Activated CD4-positive, alpha-beta memory T cell treated with anti-CD3 and anti-CD28 coated beads for 36 hours (primary cell): ENCODE measurements around the gene ENDOD1. TPM values are rescaled to one million over a fixed set of nuclear protein-coding genes. Genes with fewer than 3 reads are reported as not detected.

Experiments used
- CTCF ChIA-PET: fragments of 350-600 bp; sonication (Branson Sonifier 250); formaldehyde crosslinking; loops from one replicate; lab custom pipeline; 2021; ENCODE audit warnings: antibody characterized with exemption, inconsistent platforms; lab: Charles Lee
- POLR2A ChIA-PET: fragments of 350-600 bp; sonication (Branson Sonifier 250); formaldehyde crosslinking; loops from one replicate; lab custom pipeline; 2021; ENCODE audit warnings: antibody characterized with exemption; lab: Charles Lee
- DNase-seq: peaks from one replicate; pipeline ENCODE4 v3.0.0-alpha.2; 2020
- H3K27ac Mint-ChIP-seq: one replicate; pipeline ENCODE4 v1.8.0; 2021; ENCODE audit warnings: mixed read lengths
- H3K27me3 Mint-ChIP-seq: one replicate; pipeline ENCODE4 v1.8.0; 2021; ENCODE audit warnings: mixed read lengths
- H3K36me3 Mint-ChIP-seq: one replicate; pipeline ENCODE4 v1.8.0; 2021; ENCODE audit warnings: mixed read lengths
- H3K4me1 Mint-ChIP-seq: one replicate; pipeline ENCODE4 v1.8.0; 2021; ENCODE audit warnings: low read depth, mixed read lengths
- H3K4me3 Mint-ChIP-seq: one replicate; pipeline ENCODE4 v1.8.0; 2021; ENCODE audit warnings: mild to moderate bottlenecking, mixed read lengths
- H3K9me3 Mint-ChIP-seq: one replicate; pipeline ENCODE4 v1.8.0; 2021; ENCODE audit warnings: mixed read lengths
- intact Hi-C: fragments of 100-400 bp; cut with micrococcal nuclease; formaldehyde crosslinking; loops from one replicate; pipeline ENCODE4 v1.15.1; 2023
- total RNA-seq, 2 experiments: library from RNA; stranded (reverse); gene quantifications; one replicate each; pipeline ENCODE4 v1.2.3, GENCODE V29; 2021

The ENDOD1 gene
- total RNA-seq, 2 experiments from 2014 or later = 25.9 TPM

DNA sequence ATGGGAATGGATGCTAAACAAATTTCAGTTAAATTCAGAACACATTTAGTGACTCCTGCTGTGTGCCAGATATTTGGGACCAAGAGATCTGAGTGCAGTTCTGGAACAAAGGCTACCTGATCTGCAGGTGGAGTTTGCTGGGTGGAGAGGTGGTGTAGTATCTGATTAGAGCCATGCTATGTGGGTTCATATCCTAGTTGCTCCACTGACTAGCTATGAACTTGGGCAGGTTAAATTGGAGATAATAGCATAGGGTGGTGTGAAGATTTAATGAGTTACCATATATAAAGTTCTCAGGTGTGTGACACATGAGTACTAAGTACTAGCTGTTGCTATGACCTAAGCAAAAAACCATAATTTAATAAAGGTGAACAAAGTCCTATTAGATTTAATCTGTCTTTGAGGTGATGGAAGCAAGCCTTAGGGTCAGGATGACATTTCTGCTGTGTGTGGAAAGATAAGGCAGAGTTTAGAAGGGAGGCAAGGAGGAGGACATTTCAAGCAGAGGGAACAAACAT is 2.1 kb downstream of the ENDOD1 start:
- no peak overlapping the region for H3K27ac Mint-ChIP-seq
- no peaks in the 10 kb centered on the region for H3K27me3 Mint-ChIP-seq
- H3K36me3 Mint-ChIP-seq = peaks cover 10% of the 10 kb centered on the region
- H3K4me3 Mint-ChIP-seq = peak overlapping the region; percentile 87
- no peak for DNase-seq
- intact Hi-C loops = loop anchor here (2.0 to 5.0 kb wide), 2 partner anchors 119 to 466 kb away; partner anchors contain the start of genes CWC15 and KDM4D
- POLR2A ChIA-PET = interaction anchor here (1.2 kb wide), 1 partner anchor 118 kb away, joined by 3 read pairs; the partner anchor contains the start of genes CWC15 and KDM4D
- peaks cover 71% of the 10 kb centered on the region for H3K4me1 Mint-ChIP-seq
- H3K9me3 Mint-ChIP-seq = no peaks in the 10 kb centered on the region
- CTCF ChIA-PET = interaction anchor here (0.7 to 12.1 kb wide), 7 partner anchors 12 to 140 kb away, joined by 3 to 220 read pairs (median 4); partner anchors contain the start of genes CWC15 and SRSF8

DNA sequence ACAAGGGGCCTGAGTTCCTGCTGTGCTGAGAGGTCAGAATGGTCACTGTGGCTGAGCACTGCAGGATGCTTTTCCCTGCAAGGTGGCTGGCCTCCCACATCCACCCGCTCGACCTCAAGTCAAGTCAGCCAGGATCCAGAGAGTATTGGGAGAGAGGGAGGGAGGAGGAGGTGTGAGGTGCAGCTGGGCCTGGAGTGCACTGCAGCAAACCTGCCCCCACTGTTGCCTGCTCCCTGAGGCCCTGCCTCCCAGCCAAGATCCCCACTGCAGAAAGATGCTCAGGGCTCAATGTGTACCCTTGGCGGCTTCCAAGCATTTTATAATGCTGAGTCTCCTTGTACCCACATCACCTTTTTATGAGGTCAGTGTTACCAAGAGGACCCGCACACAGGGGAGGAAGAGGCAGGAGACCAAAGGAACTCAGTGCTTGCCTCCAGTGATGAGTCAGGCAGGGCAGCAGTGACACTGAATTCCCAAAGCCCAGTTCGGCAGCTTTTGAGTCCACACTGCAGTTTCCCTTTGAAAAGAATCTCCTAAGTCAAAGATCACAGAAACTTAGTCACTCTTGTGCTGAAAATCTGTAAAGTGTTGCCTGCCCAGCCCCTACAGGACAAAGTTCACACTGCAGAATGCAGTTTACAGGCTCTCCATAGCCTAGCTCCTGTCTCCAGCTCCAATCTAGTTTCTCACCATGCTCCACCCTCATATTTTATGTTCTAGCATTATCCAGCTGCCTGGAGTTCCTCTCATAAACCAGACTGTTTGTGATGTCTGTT is 3.1 kb downstream of the ENDOD1 start:
- Mint-ChIP-seq H3K9me3 (no peaks in the 10 kb centered on the region), H3K27me3 (no peaks in the 10 kb centered on the region), H3K36me3 (peaks cover 17% of the 10 kb centered on the region), H3K4me1 (peaks cover 80% of the 10 kb centered on the region), H3K4me3 (peak overlapping the region; percentile 24), H3K27ac (peak overlapping the region; percentile 66)
- intact Hi-C loops = loop anchor here (1.0 to 5.0 kb wide), 2 partner anchors 23 to 465 kb away; no protein-coding TSS in a partner anchor
- DNase-seq = peak; percentile 71
- ChIA-PET POLR2A (interaction anchor here (0.6 to 2.1 kb wide), 8 partner anchors 8 to 696 kb away, joined by 3 to 8 read pairs (median 4); partner anchors contain the start of genes CWC15, KDM4D and SRSF8), CTCF (interaction anchor here (0.7 to 12.1 kb wide), 16 partner anchors 8 to 137 kb away, joined by 3 to 220 read pairs (median 5); partner anchors contain the start of gene SRSF8)

DNA sequence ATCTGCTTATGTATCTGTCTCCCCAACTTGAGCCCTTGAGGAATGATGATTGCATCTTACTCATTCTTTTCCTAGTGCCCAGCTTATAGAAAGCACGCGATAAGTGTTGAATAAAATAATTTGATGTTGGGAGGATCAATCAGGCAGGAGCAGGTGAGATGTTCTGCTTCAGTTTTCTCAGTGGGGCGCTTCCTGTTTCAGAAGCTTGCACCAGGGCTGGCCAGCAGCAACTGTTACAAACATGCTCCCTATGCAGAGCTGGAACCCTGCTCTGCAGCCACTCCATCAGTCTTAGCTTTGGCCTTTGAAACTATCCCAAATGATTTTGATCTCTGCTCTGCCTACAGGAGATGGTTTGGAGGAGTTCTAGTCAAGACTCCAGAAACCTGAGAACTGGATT is 3.9 kb downstream of the ENDOD1 start:
- POLR2A ChIA-PET = interaction anchor here (0.6 to 2.1 kb wide), 6 partner anchors 9 to 470 kb away, joined by 3 to 8 read pairs (median 4); partner anchors contain the start of gene SRSF8
- no peak for DNase-seq
- peaks cover 19% of the 10 kb centered on the region for H3K36me3 Mint-ChIP-seq
- H3K4me3 Mint-ChIP-seq = no peak overlapping the region
- H3K27me3 Mint-ChIP-seq = no peaks in the 10 kb centered on the region
- peaks cover 76% of the 10 kb centered on the region for H3K4me1 Mint-ChIP-seq
- no peaks in the 10 kb centered on the region for H3K9me3 Mint-ChIP-seq
- intact Hi-C loops = loop anchor here (1.0 to 5.0 kb wide), 2 partner anchors 24 to 464 kb away; no protein-coding TSS in a partner anchor
- H3K27ac Mint-ChIP-seq = peak overlapping the region; percentile 66
- CTCF ChIA-PET = interaction anchor here (1.0 to 12.1 kb wide), 13 partner anchors 9 to 117 kb away, joined by 3 to 220 read pairs (median 8); partner anchors contain the start of gene SRSF8

DNA sequence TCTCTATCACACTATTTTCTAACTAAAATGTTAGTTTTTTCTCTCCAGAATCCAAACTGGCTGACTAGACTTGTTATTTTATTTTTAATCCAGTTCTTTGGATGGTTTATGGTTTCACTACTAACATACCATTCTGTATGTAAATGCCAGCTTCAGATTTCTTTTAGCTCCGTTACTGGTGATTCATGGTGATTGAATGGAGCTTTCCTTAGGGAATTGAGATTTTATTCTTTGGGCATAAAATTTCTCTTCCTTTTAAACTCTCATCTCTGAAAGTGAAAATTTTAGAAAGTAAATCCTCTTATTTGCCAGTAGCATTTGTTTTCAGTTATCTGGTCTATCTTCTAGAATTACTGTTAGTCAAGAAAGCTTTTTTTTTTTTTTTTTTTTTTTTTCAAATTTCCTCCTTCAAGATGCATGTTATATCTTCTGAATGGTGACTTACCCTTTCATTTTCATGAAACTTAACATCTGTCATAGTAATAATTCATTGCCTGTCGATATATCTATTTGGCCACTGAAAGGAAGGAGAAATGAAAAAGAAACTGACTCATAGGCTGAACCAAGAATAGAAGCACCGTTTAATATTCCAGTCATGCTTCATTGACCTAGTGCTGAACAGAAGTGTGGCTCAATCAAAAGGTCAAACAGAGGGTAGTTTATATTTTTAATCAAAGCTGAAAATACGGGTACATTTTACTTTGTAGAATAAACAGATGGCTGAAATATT is 6.4 kb downstream of the ENDOD1 start:
- ChIA-PET POLR2A (interaction anchor here (0.6 to 0.7 kb wide), 2 partner anchors 135 to 857 kb away, joined by 3 to 4 read pairs; no protein-coding TSS in a partner anchor), CTCF (interaction anchor here (0.8 to 12.1 kb wide), 4 partner anchors 14 to 610 kb away, joined by 3 to 220 read pairs (median 5); partner anchors contain the start of gene SRSF8)
- H3K27ac Mint-ChIP-seq = no peak overlapping the region
- H3K4me1 Mint-ChIP-seq = peaks cover 62% of the 10 kb centered on the region
- H3K27me3 Mint-ChIP-seq = no peaks in the 10 kb centered on the region
- intact Hi-C loops = loop anchor here (1.0 kb wide), 1 partner anchor 12 kb away; no protein-coding TSS in a partner anchor
- H3K9me3 Mint-ChIP-seq = no peaks in the 10 kb centered on the region
- H3K36me3 Mint-ChIP-seq = peaks cover 23% of the 10 kb centered on the region
- DNase-seq = no peak
- H3K4me3 Mint-ChIP-seq = no peak overlapping the region

DNA sequence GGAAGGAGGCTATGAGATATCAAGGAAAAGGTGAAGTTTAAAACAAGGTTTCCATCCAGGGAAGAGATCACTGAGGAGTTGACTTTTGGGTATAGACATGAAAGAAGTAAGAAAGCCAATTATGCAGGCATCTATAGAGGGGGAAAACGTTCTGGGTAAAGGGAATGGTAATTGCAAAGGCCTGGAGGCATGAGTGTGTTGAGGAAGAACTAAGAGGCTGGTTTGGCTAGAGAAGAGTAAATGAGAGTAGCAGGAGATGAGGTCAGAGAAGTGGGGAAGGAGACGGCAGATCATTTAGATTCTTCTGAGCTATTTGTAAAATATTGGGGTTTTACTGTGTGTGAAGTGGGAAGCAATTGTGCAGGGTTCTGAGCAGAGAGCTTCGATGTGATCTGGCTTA is 7.6 kb downstream of the ENDOD1 start:
- no peak overlapping the region for H3K27ac Mint-ChIP-seq
- ChIA-PET POLR2A (no interaction called here), CTCF (interaction anchor here (12.1 kb wide), 1 partner anchor 27 kb away, joined by 220 read pairs; the partner anchor contains the start of gene SRSF8)
- peaks cover 26% of the 10 kb centered on the region for H3K36me3 Mint-ChIP-seq
- no peaks in the 10 kb centered on the region for H3K9me3 Mint-ChIP-seq
- H3K4me3 Mint-ChIP-seq = no peak overlapping the region
- peaks cover 50% of the 10 kb centered on the region for H3K4me1 Mint-ChIP-seq
- no peak for DNase-seq
- intact Hi-C loops = no loop called here
- no peaks in the 10 kb centered on the region for H3K27me3 Mint-ChIP-seq

DNA sequence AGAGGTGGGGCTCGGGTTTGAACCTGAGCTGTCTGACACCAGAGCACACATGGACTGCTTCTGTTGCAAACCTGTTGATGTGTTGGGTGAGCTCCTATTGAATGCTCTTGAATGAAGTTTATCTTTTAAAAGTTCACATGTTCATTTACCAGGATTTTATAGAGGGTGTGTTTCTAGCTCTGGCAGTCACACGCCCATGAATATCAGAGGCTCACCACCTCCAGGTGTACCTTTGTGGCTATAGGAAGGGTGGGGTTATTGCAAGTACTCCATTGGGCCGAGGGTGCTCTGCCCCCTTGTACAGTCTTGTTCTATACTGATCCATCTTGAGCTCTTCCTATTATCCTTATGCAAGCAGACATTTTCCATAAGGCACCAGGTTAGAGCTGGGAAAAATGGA is 9.2 kb downstream of the ENDOD1 start:
- intact Hi-C loops = no loop called here
- no peak overlapping the region for H3K4me3 Mint-ChIP-seq
- no peaks in the 10 kb centered on the region for H3K27me3 Mint-ChIP-seq
- H3K4me1 Mint-ChIP-seq = peaks cover 39% of the 10 kb centered on the region
- H3K27ac Mint-ChIP-seq = no peak overlapping the region
- H3K9me3 Mint-ChIP-seq = no peaks in the 10 kb centered on the region
- ChIA-PET CTCF (interaction anchor here (12.1 kb wide), 1 partner anchor 29 kb away, joined by 220 read pairs; the partner anchor contains the start of gene SRSF8), POLR2A (interaction anchor here (0.8 kb wide), 1 partner anchor 18 kb away, joined by 3 read pairs; no protein-coding TSS in a partner anchor)
- H3K36me3 Mint-ChIP-seq = peaks cover 23% of the 10 kb centered on the region
- no peak for DNase-seq

DNA sequence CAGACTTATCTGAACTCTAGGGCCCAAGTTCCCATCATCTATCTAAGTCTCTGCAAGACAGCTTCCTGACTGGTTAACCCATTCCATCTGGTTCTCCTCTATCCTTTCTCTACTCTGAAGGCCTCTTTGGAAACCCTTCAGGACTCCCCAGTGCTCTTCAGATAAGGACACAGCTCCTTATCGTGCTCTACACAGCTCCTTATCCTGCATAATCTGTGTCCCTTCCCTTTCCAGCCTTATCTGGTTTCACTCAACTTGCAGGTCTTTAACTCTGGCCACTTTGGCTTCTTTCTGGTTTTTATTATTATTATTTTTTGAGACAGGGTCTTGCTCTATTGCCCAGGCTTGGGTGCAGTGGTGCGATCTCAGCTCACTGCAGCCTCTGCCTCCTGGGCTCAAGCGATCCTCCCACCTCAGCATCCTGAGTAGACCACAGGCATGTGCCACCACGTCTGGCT is 10.6 kb downstream of the ENDOD1 start:
- CTCF ChIA-PET = interaction anchor here (1.4 kb wide), 1 partner anchor 31 kb away, joined by 5 read pairs; no protein-coding TSS in a partner anchor
- Mint-ChIP-seq H3K4me3 (no peak overlapping the region), H3K36me3 (peaks cover 23% of the 10 kb centered on the region), H3K9me3 (no peaks in the 10 kb centered on the region), H3K4me1 (peaks cover 28% of the 10 kb centered on the region), H3K27me3 (no peaks in the 10 kb centered on the region), H3K27ac (no peak overlapping the region)
- POLR2A ChIA-PET = no interaction called here
- intact Hi-C loops = no loop called here
- no peak for DNase-seq

DNA sequence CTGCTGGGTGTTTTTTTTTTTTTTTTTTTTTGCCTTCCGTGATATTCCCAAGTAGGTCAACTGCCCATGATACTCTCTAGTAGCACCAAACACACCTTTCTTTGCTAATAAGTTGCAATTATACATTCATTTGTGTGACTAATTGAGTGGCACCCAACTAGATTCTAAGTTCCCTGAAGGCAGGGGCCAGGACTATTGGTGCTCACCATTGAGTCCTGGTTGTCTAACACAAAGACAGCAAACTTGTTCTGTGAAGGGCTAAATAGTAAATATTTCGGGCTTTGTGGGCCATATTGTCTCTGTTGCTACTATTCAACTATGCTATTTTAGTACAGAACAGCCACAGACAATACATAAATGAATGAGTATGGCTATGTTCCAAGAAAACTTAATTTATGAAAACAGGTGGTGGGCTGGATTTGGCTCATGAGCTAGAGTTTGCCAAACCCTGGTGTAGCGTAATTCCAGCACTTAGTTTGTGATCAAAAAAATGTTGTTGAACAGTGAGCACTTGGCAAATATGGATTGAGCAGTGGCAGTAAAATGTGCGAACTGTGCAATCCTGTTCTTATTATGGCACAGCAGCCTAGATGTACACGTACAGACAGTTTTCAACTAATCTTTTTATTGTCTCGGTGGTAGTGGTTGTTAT is 11.3 kb downstream of the ENDOD1 start:
- no peak overlapping the region for H3K27ac Mint-ChIP-seq
- no peak overlapping the region for H3K4me3 Mint-ChIP-seq
- no peaks in the 10 kb centered on the region for H3K27me3 Mint-ChIP-seq
- no peaks in the 10 kb centered on the region for H3K9me3 Mint-ChIP-seq
- peaks cover 17% of the 10 kb centered on the region for H3K36me3 Mint-ChIP-seq
- POLR2A ChIA-PET = no interaction called here
- H3K4me1 Mint-ChIP-seq = peaks cover 20% of the 10 kb centered on the region
- DNase-seq = no peak
- intact Hi-C loops = no loop called here
- CTCF ChIA-PET = interaction anchor here (1.4 to 2.2 kb wide), 2 partner anchors 31 to 32 kb away, joined by 5 read pairs; no protein-coding TSS in a partner anchor

DNA sequence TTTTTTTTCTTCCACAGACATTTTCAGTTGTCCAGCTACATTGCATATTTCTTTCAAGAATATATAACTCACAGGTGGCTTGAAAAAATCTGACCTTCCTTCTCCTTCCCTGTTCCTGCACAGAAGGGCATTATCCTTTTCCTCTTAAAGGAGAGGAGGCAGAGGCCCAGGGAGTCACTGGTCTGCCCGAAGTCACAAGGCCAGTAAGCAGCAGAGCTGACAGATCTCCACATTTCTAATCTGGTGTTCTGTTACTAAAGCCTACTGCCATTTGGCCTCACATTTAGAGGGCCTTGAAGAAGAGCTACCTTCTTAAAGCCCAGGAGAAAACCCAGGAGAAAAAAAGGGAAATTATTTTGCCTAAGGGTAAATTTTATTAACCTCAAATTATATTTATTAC is 12.3 kb downstream of the ENDOD1 start:
- peaks cover 17% of the 10 kb centered on the region for H3K36me3 Mint-ChIP-seq
- no peak for DNase-seq
- H3K4me3 Mint-ChIP-seq = no peak overlapping the region
- H3K9me3 Mint-ChIP-seq = no peaks in the 10 kb centered on the region
- no peak overlapping the region for H3K27ac Mint-ChIP-seq
- intact Hi-C loops = no loop called here
- H3K4me1 Mint-ChIP-seq = peaks cover 13% of the 10 kb centered on the region
- no peaks in the 10 kb centered on the region for H3K27me3 Mint-ChIP-seq
- POLR2A ChIA-PET = no interaction called here
- CTCF ChIA-PET = interaction anchor here (1.9 to 2.2 kb wide), 2 partner anchors 9 to 33 kb away, joined by 5 to 8 read pairs; no protein-coding TSS in a partner anchor

DNA sequence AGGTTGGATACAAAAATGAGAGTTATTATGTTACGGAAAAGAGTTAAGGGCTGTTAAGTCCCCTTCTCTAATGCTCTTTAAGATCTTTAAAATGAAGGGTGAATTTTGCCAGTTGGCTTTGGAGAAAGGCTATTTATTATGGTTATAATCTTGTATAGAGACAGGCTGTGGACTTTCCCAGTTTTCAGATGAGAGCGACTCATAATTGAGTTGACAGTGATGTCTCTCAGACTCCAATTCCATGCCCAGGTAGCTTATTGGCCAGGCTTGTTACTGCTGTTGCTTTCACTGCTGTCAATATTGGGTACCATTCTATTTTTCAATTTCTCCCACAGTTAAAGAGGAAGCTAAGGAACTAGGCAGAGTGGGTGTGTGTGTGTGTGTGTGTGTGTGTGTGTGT is 13.1 kb downstream of the ENDOD1 start:
- Mint-ChIP-seq H3K27ac (no peak overlapping the region), H3K27me3 (no peaks in the 10 kb centered on the region), H3K4me3 (no peak overlapping the region), H3K36me3 (peaks cover 11% of the 10 kb centered on the region), H3K4me1 (peaks cover 5% of the 10 kb centered on the region), H3K9me3 (no peaks in the 10 kb centered on the region)
- no peak for DNase-seq
- intact Hi-C loops = no loop called here
- POLR2A ChIA-PET = interaction anchor here (1.4 kb wide), 1 partner anchor 13 kb away, joined by 4 read pairs; no protein-coding TSS in a partner anchor
- CTCF ChIA-PET = interaction anchor here (0.5 to 2.2 kb wide), 3 partner anchors 10 to 37 kb away, joined by 3 to 8 read pairs (median 5); no protein-coding TSS in a partner anchor
